Parathyroid adenoma (tissue), 2 donors: Measurements from ENCODE around the gene CIDEC.

Experiments used
- H2AFZ ChIP-seq: fragments of 300-600 bp; sonication (generic); one replicate; pipeline ENCODE4 v1.7.0; 2017; ENCODE audit warnings: antibody characterized with exemption, mild to moderate bottlenecking
- H3K27ac ChIP-seq: fragments of 300-600 bp; sonication (generic); one replicate; pipeline ENCODE4 v1.7.0; 2017
- H3K27me3 ChIP-seq: fragments of 300-600 bp; sonication (generic); one replicate; pipeline ENCODE4 v1.7.0; 2017; ENCODE audit warnings: low read length; ENCODE audit not compliant: control insufficient read depth, insufficient read depth
- H3K36me3 ChIP-seq: fragments of 300-600 bp; sonication (generic); one replicate; pipeline ENCODE4 v1.7.0; 2017; ENCODE audit warnings: low read length; ENCODE audit not compliant: control insufficient read depth, insufficient read depth
- H3K4me1 ChIP-seq: fragments of 300-600 bp; sonication (generic); one replicate; pipeline ENCODE4 v1.7.0; 2017; ENCODE audit warnings: control low read depth
- H3K4me2 ChIP-seq: fragments of 300-600 bp; sonication (generic); one replicate; pipeline ENCODE4 v1.7.0; 2017; ENCODE audit warnings: low read length
- H3K4me3 ChIP-seq: fragments of 300-600 bp; sonication (generic); one replicate; pipeline ENCODE4 v1.7.0; 2017; ENCODE audit warnings: low read depth, low read length
- H3K79me2 ChIP-seq: fragments of 300-600 bp; sonication (generic); one replicate; pipeline ENCODE4 v1.7.0; 2017; ENCODE audit warnings: control low read depth
- H3K9ac ChIP-seq: fragments of 300-600 bp; sonication (generic); one replicate; pipeline ENCODE4 v1.7.0; 2017; ENCODE audit warnings: mild to moderate bottlenecking
- H3K9me3 ChIP-seq: fragments of 300-600 bp; sonication (generic); one replicate; pipeline ENCODE4 v1.7.0; 2017; ENCODE audit warnings: low read length; ENCODE audit not compliant: control insufficient read depth
- TF ChIP-seq, protein P1 (sequence below): fragments of 300-600 bp; sonication (generic); IDR thresholded peaks from one replicate; pipeline ENCODE4 v1.7.0; 2017; ENCODE audit warnings: antibody characterized with exemption, mild to moderate bottlenecking
- donor health status: primary hyperparathyroidism.

Gene CIDEC

DNA sequence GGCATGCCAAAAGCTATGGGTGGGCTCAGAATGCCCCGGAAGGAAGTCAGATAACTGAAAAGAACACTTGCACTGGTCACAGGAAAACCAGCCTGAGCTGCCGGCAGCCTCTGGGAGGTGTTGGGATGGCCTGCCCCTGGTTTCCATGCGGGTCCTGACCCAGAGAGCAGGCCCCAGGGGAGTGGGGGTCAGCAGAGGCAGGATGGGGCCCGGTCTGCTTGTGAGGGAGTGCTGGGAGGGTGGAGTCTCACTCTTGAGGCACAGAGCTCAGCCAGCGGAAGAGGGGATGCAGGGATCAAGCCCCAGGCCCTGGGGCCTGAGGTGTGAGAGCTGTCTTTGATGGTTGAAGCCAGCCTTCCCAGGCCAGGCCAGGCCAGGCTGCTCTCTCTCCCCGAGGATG, 33.8 kb downstream of the CIDEC start:
- Histone ChIP-seq H3K27me3 (no peaks in the 10 kb centered on the region), H3K4me2 (no peak overlapping the region), H3K9me3 (no peaks in the 10 kb centered on the region), H2AFZ (no peak overlapping the region), H3K79me2 (no peaks in the 10 kb centered on the region), H3K9ac (no peak overlapping the region), H3K27ac (no peak overlapping the region), H3K36me3 (no peaks in the 10 kb centered on the region), H3K4me3 (no peak overlapping the region), H3K4me1 (no peaks in the 10 kb centered on the region)
- TF ChIP-seq, protein P1, sequence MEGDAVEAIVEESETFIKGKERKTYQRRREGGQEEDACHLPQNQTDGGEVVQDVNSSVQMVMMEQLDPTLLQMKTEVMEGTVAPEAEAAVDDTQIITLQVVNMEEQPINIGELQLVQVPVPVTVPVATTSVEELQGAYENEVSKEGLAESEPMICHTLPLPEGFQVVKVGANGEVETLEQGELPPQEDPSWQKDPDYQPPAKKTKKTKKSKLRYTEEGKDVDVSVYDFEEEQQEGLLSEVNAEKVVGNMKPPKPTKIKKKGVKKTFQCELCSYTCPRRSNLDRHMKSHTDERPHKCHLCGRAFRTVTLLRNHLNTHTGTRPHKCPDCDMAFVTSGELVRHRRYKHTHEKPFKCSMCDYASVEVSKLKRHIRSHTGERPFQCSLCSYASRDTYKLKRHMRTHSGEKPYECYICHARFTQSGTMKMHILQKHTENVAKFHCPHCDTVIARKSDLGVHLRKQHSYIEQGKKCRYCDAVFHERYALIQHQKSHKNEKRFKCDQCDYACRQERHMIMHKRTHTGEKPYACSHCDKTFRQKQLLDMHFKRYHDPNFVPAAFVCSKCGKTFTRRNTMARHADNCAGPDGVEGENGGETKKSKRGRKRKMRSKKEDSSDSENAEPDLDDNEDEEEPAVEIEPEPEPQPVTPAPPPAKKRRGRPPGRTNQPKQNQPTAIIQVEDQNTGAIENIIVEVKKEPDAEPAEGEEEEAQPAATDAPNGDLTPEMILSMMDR: no peak

DNA sequence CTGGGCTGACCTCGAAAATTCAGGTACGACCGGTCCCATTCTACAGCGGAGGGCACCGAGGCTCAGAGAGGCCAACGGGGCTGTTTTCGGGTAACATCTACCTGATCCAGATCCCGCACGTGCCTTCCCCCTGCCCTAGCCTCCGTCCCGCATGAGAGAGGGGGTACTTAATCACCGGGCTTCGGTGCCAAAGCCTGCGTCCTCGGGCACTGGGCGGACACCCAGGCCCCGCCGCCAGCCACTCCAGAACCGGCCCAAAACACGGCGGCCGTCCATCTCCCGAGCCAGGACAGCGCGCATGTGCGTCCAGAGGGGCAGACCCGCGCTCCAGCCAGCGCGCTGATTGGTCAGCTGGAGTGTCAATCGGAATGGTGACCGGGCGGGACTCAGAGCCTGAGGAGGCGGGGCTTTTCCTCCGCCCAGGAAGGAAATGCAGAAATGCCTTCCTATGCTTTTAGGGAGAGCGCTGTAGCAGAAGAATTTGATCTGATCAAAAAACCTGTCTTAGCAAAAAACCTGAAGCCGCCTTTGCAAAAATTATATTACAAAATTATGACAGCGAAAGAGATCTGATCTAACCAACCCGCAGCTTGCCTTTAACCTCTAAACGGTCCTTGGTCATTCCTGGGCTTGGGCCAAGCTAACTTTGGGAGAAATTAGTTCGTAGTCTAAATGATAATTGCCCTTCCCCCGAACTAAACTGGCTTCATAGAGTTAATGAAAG, 36.2 kb downstream of the CIDEC start, which contains the start of gene RPUSD3:
TSS of gene RPUSD3 (minus strand) at position 294 of the 724 bp plus-strand sequence. CDS start at position 276, 18 bp downstream.
- no peaks in the 10 kb centered on the region for H3K27me3 ChIP-seq
- peak within 1 kb of the TSS; percentile 75 for H3K4me2 ChIP-seq
- peak within 1 kb of the TSS; percentile 54 for H3K4me3 ChIP-seq
- H3K27ac ChIP-seq: peak within 1 kb of the TSS; percentile 79
- H2AFZ ChIP-seq: peak within 1 kb of the TSS; percentile 89
- no peaks in the 10 kb centered on the region for H3K36me3 ChIP-seq
- no peak within 1 kb of the TSS for H3K9ac ChIP-seq
- TF ChIP-seq, protein P1: no peak
- no peaks in the 10 kb centered on the region for H3K79me2 ChIP-seq
- H3K4me1 ChIP-seq: no peaks in the 10 kb centered on the region
- H3K9me3 ChIP-seq: no peaks in the 10 kb centered on the region

DNA sequence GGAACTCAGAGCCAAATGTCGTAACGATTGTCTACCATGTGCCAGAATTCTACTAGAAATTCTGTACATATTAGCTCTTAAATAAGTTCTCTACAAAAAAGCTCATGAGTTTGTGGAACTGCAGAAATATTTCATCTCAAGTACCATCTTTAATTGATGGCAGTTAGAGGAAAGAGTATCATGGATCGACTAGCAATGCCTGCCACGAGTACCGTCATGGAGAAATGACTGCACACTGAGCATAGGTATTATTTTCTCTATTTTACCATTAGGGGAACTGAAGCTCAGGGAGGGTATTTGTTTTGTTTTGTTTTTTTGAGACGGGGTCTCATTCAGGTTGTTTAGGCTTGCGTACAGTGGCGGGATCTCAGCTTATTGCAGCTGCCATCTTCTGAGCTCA, 39.0 kb downstream of the CIDEC start:
- H3K79me2 ChIP-seq: no peaks in the 10 kb centered on the region
- H3K27me3 ChIP-seq: no peaks in the 10 kb centered on the region
- TF ChIP-seq, protein P1: no peak
- H3K9ac ChIP-seq: no peak overlapping the region
- no peak overlapping the region for H3K27ac ChIP-seq
- H3K4me3 ChIP-seq: no peak overlapping the region
- no peak overlapping the region for H2AFZ ChIP-seq
- no peaks in the 10 kb centered on the region for H3K36me3 ChIP-seq
- H3K4me1 ChIP-seq: no peaks in the 10 kb centered on the region
- no peak overlapping the region for H3K4me2 ChIP-seq
- no peaks in the 10 kb centered on the region for H3K9me3 ChIP-seq

DNA sequence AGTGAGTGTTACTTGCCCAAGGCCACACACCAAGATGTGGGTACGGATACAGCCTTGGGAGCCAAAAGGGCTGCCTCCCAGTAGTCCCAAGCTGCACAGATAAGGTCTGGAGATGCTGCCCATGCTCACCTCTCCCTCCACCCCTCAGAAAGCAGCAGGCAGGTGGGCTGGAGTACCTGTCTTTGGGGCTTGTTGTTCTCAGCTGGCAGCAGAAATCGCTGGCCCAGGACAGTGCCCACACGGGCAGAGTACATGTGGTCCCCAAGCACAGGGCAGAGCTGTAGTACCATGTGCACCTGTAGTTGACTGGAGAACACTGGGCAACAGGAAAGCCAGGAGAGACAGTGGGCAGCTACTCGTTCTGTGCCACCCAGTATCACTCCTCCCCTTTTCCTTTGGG, 41.2 kb downstream of the CIDEC start:
- no peaks in the 10 kb centered on the region for H3K4me1 ChIP-seq
- H3K79me2 ChIP-seq: no peaks in the 10 kb centered on the region
- no peak overlapping the region for H3K4me2 ChIP-seq
- no peak overlapping the region for H2AFZ ChIP-seq
- TF ChIP-seq, protein P1: no peak
- H3K9ac ChIP-seq: no peak overlapping the region
- no peak overlapping the region for H3K4me3 ChIP-seq
- no peaks in the 10 kb centered on the region for H3K9me3 ChIP-seq
- no peak overlapping the region for H3K27ac ChIP-seq
- no peaks in the 10 kb centered on the region for H3K27me3 ChIP-seq
- no peaks in the 10 kb centered on the region for H3K36me3 ChIP-seq
